Gastrocnemius medialis (tissue), 4 donors: Measurements from ENCODE around the gene NOP9. TPM values are rescaled to one million over a fixed set of nuclear protein-coding genes. Genes with fewer than 3 reads are reported as not detected.

Experiments used
- ATAC-seq, 2 donors: fragments of 150-250 bp; one replicate each; pipeline ENCODE4 v1.9.1; 2016
- DNase-seq, 2 donors: peaks; one replicate each; pipeline ENCODE4 v3.0.0-alpha.2; 2019
- H3K27ac ChIP-seq, 4 donors: fragments of 200-600 bp; sonication (generic); 1 replicate in 1 of 4; 2 replicates in 3 of 4; pipeline ENCODE4 v1.5.1; 2016 to 2018; ENCODE audit warnings: mild to moderate bottlenecking in 2 of 4, moderate library complexity in 1 of 4
- H3K27me3 ChIP-seq, 3 donors: fragments of 200-600 bp; sonication (generic) in 2 of 3; 1 replicate in 1 of 3; 2 replicates in 2 of 3; pipeline versions ENCODE4 v1.5.1 to v1.6.0; 2016 to 2019; ENCODE audit warnings: mild to moderate bottlenecking in 1 of 3, moderate library complexity in 1 of 3
- H3K36me3 ChIP-seq, 2 donors: fragments of 200-600 bp; sonication (generic) in 1 of 2; one replicate each; pipeline ENCODE4 v1.5.1; 2017 to 2018
- H3K4me1 ChIP-seq, 2 donors: fragments of 200-600 bp; sonication (generic) in 1 of 2; one replicate each; pipeline ENCODE4 v1.5.1; 2016 to 2017; ENCODE audit warnings: mild to moderate bottlenecking in 2 of 2
- H3K4me3 ChIP-seq, 4 donors: fragments of 200-600 bp; sonication (generic) in 3 of 4; 1 replicate in 1 of 4; 2 replicates in 3 of 4; pipeline ENCODE4 v1.5.1; 2016 to 2019; ENCODE audit warnings: mild to moderate bottlenecking in 2 of 4
- H3K9me3 ChIP-seq, 3 donors: fragments of 200-600 bp; sonication (generic) in 2 of 3; 1 replicate in 1 of 3; 2 replicates in 2 of 3; pipeline ENCODE4 v1.5.1; 2016 to 2019
- CTCF ChIP-seq, 5 experiments: fragments of 450-650 bp in 3 of 5; fragments of 200-600 bp in 2 of 5; sonication (generic) in 2 of 5; IDR thresholded peaks in 4 of 5; conservative IDR thresholded peaks in 1 of 5; 1 replicate in 4 of 5; 2 replicates in 1 of 5; pipeline ENCODE4 v1.5.1; 2016 to 2019; ENCODE audit warnings: antibody characterized with exemption in 5 of 5, mild to moderate bottlenecking in 3 of 5, moderate library complexity in 3 of 5
- POLR2A ChIP-seq, 2 donors: fragments of 450-650 bp; IDR thresholded peaks; one replicate each; pipeline ENCODE4 v1.6.1; 2017; ENCODE audit warnings: antibody characterized with exemption in 2 of 2, mild to moderate bottlenecking in 2 of 2, moderate library complexity in 2 of 2
- in situ Hi-C, 4 donors: fragments of 200-750 bp; cut with MboI; loops; one replicate each; pipeline versions ENCODE4 v1.15.0 to v1.8.0; 2017; ENCODE audit warnings: low sequenced_read_pairs in 4 of 4
- intact Hi-C: fragments of 100-400 bp; cut with DNase I; formaldehyde crosslinking; loops from one replicate; pipeline ENCODE4 v1.15.1; 2023; ENCODE audit warnings: low total_unique reads
- total RNA-seq, 4 donors: library from RNA; depleted of rRNA; stranded (reverse); fragments of >200 nt; gene quantifications; one replicate each; pipeline versions ENCODE4 v1.1.0 to v1.2.3, GENCODE V29; 2016

NOP9 gene
- total RNA-seq, 4 donors from 2014 or later, result 27.2 to 43.5 (median 32.2) TPM

DNA sequence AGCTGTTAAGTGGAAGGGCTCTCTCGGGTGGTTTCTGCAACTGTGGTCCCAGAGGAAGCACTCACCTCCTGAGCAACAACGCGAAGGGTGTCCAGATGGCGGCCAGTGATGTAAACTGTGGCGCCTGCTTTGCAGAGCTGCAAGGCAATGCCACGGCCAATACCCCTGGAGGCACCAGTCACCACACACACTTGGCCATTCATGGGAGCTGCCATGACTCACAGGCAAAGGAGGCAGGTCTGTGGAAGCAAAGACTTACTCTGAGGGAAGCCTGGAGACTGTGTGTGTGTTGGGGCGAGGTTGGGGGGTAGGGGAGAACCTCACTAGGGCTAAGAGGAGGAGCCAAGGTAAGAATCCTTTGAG, 777 bp upstream of the NOP9 start:
- Histone ChIP-seq H3K9me3 (no peaks in the 10 kb centered on the region), H3K27ac (peak overlapping the region; percentile 75 to 89 (median 88)), H3K4me1 (peaks cover 13 to 20% of the 10 kb centered on the region in 2 donors), H3K4me3 (peak overlapping the region; percentile 82 to 97 (median 88)), H3K36me3 (peaks cover 0 to 30% of the 10 kb centered on the region in 2 donors), H3K27me3 (no peaks in the 10 kb centered on the region)
- intact Hi-C loops, result loop anchor here (1.0 to 10.0 kb wide), 3 partner anchors 57 to 349 kb away; partner anchors contain the start of genes IRF9 and TINF2
- ATAC-seq, result no peak
- TF ChIP-seq POLR2A (IDR thresholded peaks at IDR 0.05) (no peak), CTCF (IDR thresholded peaks at IDR 0.05 in 4 of 5, conservative IDR thresholded peaks at IDR 0.05 in 1 of 5) (no peak)
- DNase-seq, result no peak
- in situ Hi-C loops, result loop anchor here in 3 of 4 donors (5.0 to 10.0 kb wide), 2 partner anchors 54 to 57 kb away; partner anchors contain the start of gene TINF2 (in 3 of the 3)

GRCh38 chr14:24300326-24300980, 803 bp downstream of the NOP9 start:
- in situ Hi-C loops, result loop anchor here in 1 of 4 donors (10.0 kb wide), 1 partner anchor 56 kb away; the partner anchor contains the start of gene TINF2
- no peak for TF ChIP-seq POLR2A (IDR thresholded peaks at IDR 0.05)
- no peak for TF ChIP-seq CTCF (IDR thresholded peaks at IDR 0.05 in 4 of 5, conservative IDR thresholded peaks at IDR 0.05 in 1 of 5)
- DNase-seq, result no peak
- Histone ChIP-seq H3K27me3 (no peaks in the 10 kb centered on the region), H3K27ac (peak overlapping the region; percentile 75 to 89 (median 88)), H3K36me3 (peaks cover 0 to 45% of the 10 kb centered on the region in 2 donors), H3K9me3 (no peaks in the 10 kb centered on the region), H3K4me3 (peak overlapping the region; percentile 82 to 97 (median 88)), H3K4me1 (peaks cover 13 to 20% of the 10 kb centered on the region in 2 donors)
- intact Hi-C loops, result no loop called here
- ATAC-seq, result no peak

GRCh38 chr14:24304019-24304387, 4.4 kb downstream of the NOP9 start:
- no peak overlapping the region for H3K27ac ChIP-seq
- TF ChIP-seq CTCF (IDR thresholded peaks at IDR 0.05 in 4 of 5, conservative IDR thresholded peaks at IDR 0.05 in 1 of 5) (no peak), POLR2A (IDR thresholded peaks at IDR 0.05) (no peak)
- H3K27me3 ChIP-seq, result no peaks in the 10 kb centered on the region
- intact Hi-C loops, result no loop called here
- in situ Hi-C loops, result loop anchor here in 1 of 4 donors (10.0 kb wide), 1 partner anchor 59 kb away; the partner anchor contains the start of gene TINF2
- H3K4me3 ChIP-seq, result no peak overlapping the region
- H3K4me1 ChIP-seq, result peaks cover 14 to 17% of the 10 kb centered on the region in 2 donors
- ATAC-seq, result no peak
- H3K9me3 ChIP-seq, result no peaks in the 10 kb centered on the region
- H3K36me3 ChIP-seq, result peaks cover 0 to 63% of the 10 kb centered on the region in 2 donors
- DNase-seq, result no peak

DNA sequence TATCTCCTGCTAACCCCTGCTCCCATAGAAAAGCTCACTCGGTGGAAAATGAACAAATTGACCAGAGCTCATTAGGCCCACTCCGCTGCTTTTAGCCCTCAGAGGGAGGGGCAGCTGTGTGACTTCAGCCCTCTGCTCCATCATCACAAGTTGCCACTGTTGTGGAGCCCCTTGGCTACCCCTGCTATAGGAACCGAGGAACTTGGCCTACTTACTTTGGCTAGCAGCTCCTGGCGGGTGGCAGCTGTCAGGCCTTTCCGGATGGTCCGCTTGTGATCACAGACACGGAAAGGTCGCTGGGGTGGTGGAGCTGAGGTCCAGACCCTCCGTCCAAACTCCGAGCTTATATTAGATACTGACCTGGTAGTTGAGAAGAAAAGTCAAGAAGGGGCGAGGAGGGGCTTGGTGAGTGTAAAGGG, 7.5 kb downstream of the NOP9 start:
- Histone ChIP-seq H3K27ac (no peak overlapping the region), H3K4me3 (no peak overlapping the region), H3K27me3 (no peaks in the 10 kb centered on the region), H3K9me3 (no peaks in the 10 kb centered on the region), H3K4me1 (peaks cover 12 to 13% of the 10 kb centered on the region in 2 donors), H3K36me3 (peaks cover 0 to 51% of the 10 kb centered on the region in 2 donors)
- ATAC-seq (no peak), DNase-seq (no peak)
- TF ChIP-seq POLR2A (IDR thresholded peaks at IDR 0.05), result no peak
- TF ChIP-seq CTCF (IDR thresholded peaks at IDR 0.05 in 4 of 5, conservative IDR thresholded peaks at IDR 0.05 in 1 of 5), result no peak
- in situ Hi-C loops (loop anchor here in 1 of 4 donors (10.0 kb wide), 1 partner anchor 62 kb away; the partner anchor contains the start of gene TINF2), intact Hi-C loops (no loop called here)
